PFSK-1 (cell line): ENCODE results near the gene YWHAB.

Source experiments
- POLR2AphosphoS5 ChIP-seq: IDR thresholded peaks from 2 replicates; pipeline ENCODE4 v1.6.1; 2012; ENCODE audit warnings: low read depth, mild to moderate bottlenecking, control low read depth, low read length, moderate library complexity
- SIN3A ChIP-seq: IDR thresholded peaks from 2 replicates; pipeline ENCODE4 v1.6.1; 2012; ENCODE audit warnings: mild to moderate bottlenecking, low read length, moderate library complexity, borderline replicate concordance; ENCODE audit not compliant: insufficient read depth
- TAF1 ChIP-seq: IDR thresholded peaks from 2 replicates; pipeline ENCODE4 v1.6.1; 2012; ENCODE audit warnings: low read length, control low read depth, borderline replicate concordance; ENCODE audit not compliant: insufficient read depth
- TF ChIP-seq, protein P1 (sequence below), 2 experiments: IDR thresholded peaks; 2 replicates each; pipeline versions ENCODE4 v1.6.1 to v1.8.0; 2011 to 2012; ENCODE audit warnings: low read depth in 2 of 2, low read length in 2 of 2, control low read depth in 1 of 2, inconsistent platforms in 1 of 2, mild to moderate bottlenecking in 1 of 2, moderate library complexity in 1 of 2; ENCODE audit not compliant: insufficient read depth in 1 of 2

DNA sequence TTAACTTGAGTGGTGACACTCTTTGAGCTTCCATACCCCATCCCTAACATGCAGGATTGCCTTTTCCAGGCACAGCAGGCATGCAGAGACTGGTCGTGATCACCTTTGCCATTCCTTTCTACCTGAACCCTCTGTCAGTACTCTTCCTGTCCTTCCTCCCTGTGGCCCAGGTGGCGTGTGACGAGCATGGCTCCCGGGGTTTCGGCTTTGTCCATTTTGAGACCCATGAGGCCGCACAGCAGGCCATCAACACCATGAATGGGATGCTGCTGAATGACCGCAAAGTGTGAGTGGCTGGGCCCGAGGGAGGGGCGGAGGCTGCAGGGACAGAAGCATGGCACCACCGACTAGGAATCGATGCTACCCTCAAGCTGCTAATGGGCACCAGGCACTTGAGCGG, 31.1 kb downstream of the YWHAB start:
- TF ChIP-seq POLR2AphosphoS5 (no peak), TAF1 (no peak), SIN3A (no peak)
- TF ChIP-seq, protein P1, sequence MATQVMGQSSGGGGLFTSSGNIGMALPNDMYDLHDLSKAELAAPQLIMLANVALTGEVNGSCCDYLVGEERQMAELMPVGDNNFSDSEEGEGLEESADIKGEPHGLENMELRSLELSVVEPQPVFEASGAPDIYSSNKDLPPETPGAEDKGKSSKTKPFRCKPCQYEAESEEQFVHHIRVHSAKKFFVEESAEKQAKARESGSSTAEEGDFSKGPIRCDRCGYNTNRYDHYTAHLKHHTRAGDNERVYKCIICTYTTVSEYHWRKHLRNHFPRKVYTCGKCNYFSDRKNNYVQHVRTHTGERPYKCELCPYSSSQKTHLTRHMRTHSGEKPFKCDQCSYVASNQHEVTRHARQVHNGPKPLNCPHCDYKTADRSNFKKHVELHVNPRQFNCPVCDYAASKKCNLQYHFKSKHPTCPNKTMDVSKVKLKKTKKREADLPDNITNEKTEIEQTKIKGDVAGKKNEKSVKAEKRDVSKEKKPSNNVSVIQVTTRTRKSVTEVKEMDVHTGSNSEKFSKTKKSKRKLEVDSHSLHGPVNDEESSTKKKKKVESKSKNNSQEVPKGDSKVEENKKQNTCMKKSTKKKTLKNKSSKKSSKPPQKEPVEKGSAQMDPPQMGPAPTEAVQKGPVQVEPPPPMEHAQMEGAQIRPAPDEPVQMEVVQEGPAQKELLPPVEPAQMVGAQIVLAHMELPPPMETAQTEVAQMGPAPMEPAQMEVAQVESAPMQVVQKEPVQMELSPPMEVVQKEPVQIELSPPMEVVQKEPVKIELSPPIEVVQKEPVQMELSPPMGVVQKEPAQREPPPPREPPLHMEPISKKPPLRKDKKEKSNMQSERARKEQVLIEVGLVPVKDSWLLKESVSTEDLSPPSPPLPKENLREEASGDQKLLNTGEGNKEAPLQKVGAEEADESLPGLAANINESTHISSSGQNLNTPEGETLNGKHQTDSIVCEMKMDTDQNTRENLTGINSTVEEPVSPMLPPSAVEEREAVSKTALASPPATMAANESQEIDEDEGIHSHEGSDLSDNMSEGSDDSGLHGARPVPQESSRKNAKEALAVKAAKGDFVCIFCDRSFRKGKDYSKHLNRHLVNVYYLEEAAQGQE (IDR thresholded peaks at IDR 0.05; ENCODE audit: insufficient read depth in 1 of 2, low read depth in 2 of 2, low read length in 2 of 2): no peak
